Brain microvascular endothelial cell (primary cell): ENCODE measurements around the gene TMEM141.
"Not testable (repeated sequence)": the region's sequence is repeated elsewhere in the genome, so short reads cannot be mapped to it uniquely, and the experiment has no call there.

ENCODE experiments used
- DNase-seq: peaks from one replicate; pipeline ENCODE4 v3.0.0-alpha.2; 2020
- H3K27ac ChIP-seq: fragments of 250-450 bp; sonication (Bioruptor Pico); 2 replicates; pipeline ENCODE4 v1.5.1; 2020; ENCODE audit warnings: mild to moderate bottlenecking, moderate library complexity
- H3K27me3 ChIP-seq: fragments of 250-450 bp; sonication (Bioruptor Pico); replicated peaks from 2 replicates; pipeline ENCODE4 v1.5.1; 2020; ENCODE audit warnings: mild to moderate bottlenecking
- H3K36me3 ChIP-seq: fragments of 250-450 bp; sonication (Bioruptor Pico); replicated peaks from 2 replicates; pipeline ENCODE4 v1.5.1; 2020; ENCODE audit warnings: mild to moderate bottlenecking
- H3K4me3 ChIP-seq: 2 replicates; pipeline ENCODE4 v1.5.1; 2011; ENCODE audit warnings: low read depth, mild to moderate bottlenecking, control low read depth, low read length, moderate library complexity
- in situ Hi-C: cut with HindIII; loops from 2 replicates; pipeline ENCODE4 v1.10.0; 2017; ENCODE audit warnings: low sequenced_read_pairs, low pct_ligation_motif_present
- TF ChIP-seq, protein P1 (sequence below): IDR thresholded peaks from 2 replicates; pipeline ENCODE4 v1.5.1; 2011; ENCODE audit warnings: low read depth, mild to moderate bottlenecking, moderate library complexity, low read length, control low read depth, inconsistent platforms; ENCODE audit errors: missing control alignments

The TMEM141 gene

DNA sequence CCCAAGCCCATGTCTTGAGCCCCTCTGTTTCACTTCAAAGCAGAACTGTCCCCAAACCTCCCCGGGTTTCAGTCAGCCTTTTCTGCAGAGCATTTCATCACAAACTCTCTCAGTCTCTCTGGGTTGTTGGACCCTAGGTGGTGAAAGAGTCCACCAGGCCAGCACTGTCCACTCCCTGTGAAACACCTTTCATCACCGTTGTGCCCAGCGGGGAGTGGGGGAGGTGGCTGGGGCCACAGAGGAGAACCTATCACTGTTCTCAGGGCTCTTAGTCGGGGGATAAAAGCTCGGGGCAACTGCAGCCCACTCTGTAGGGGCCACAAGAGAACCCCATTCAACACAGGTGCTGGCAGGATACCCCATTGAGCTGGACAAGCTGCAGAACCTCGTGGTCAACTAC is 11.2 kb downstream of the TMEM141 start:
- in situ Hi-C loops: loop anchor here (25.0 kb wide), 1 partner anchor 235 kb away; the partner anchor contains the start of genes ABCA2, FUT7 and NPDC1

DNA sequence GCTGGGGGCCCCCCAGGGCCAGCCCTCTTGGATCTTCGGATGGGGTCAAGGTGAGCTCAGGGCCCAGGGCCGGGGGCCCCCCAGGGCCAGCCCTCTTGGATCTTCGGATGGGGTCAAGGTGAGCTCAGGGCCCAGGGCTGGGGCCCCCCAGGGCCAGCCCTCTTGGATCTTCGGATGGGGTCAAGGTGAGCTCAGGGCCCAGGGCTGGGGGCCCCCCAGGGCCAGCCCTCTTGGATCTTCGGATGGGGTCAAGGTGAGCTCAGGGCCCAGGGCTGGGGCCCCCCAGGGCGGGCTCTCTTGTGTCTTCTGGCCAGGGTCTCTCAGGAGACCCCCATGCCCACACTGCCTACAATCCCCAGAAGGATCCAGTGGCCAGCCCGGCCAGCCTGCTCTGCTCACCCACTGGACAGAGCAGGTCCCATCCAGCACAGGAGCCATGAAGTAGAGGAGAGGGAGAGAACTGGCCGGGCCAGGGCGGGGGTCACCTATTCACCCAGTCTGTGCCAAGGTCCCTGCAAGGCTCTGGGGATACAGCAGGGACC is 11.9 kb downstream of the TMEM141 start:
- H3K27me3 ChIP-seq, DNase-seq, H3K36me3 ChIP-seq, H3K4me3 ChIP-seq, H3K27ac ChIP-seq: not testable (repeated sequence)
- in situ Hi-C loops: loop anchor here (25.0 kb wide), 1 partner anchor 234 kb away; the partner anchor contains the start of genes ABCA2, FUT7 and NPDC1

More for the DNA sequence above, 11.2 kb downstream of the TMEM141 start:
- TF ChIP-seq, protein P1, sequence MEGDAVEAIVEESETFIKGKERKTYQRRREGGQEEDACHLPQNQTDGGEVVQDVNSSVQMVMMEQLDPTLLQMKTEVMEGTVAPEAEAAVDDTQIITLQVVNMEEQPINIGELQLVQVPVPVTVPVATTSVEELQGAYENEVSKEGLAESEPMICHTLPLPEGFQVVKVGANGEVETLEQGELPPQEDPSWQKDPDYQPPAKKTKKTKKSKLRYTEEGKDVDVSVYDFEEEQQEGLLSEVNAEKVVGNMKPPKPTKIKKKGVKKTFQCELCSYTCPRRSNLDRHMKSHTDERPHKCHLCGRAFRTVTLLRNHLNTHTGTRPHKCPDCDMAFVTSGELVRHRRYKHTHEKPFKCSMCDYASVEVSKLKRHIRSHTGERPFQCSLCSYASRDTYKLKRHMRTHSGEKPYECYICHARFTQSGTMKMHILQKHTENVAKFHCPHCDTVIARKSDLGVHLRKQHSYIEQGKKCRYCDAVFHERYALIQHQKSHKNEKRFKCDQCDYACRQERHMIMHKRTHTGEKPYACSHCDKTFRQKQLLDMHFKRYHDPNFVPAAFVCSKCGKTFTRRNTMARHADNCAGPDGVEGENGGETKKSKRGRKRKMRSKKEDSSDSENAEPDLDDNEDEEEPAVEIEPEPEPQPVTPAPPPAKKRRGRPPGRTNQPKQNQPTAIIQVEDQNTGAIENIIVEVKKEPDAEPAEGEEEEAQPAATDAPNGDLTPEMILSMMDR: no peak
- Histone ChIP-seq H3K27ac (no peak overlapping the region), H3K4me3 (no peak overlapping the region), H3K27me3 (peaks cover 2% of the 10 kb centered on the region), H3K36me3 (no peaks in the 10 kb centered on the region)
- no peak for DNase-seq

DNA sequence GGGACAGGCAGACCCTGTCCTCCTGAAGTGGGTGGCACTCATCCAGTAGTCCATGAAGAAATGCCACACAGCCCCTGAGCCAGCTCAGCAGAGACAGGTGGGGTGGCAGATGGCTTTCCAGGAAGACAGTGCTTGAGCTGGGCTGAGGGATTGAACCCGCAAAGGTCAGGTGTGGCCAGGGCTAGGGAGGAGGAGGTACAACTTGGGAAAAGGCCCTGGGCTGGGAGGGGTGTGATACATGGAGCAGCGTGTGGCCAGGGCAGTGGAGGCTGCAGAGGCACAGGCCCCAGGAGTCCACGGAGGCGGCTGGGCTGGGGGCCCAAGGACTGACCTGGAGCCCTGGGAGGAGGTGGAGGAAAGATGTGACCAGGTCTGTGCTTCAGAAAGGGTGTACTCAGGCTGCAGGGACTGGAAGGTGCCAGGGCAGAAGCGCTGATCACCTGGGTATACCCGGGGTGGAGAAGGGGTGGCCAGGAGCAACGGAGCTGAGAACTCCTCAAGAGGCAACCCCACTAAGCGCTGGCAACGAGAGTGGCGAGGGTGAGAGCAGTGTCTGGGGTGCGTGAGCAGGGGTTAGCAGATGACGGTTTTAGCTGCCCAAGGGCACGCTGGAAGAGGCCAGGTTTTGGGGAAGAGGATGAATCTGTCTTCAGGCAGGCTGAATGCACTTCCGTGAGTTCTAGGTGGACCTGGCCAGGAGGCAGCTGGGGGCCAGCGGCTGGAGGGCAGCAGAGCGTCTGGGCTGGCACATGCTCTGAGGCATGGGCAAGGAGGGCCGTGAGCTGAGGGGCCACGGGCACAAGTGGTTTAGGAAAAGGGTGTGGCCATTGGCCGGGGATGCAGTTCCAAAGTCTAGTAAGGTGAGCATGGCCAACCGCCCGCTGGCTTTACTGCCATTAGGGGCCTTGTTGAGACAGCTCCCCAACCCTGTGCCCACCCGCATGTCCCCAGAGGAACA is 12.7 kb downstream of the TMEM141 start:
- in situ Hi-C loops: loop anchor here (25.0 kb wide), 1 partner anchor 233 kb away; the partner anchor contains the start of genes ABCA2, FUT7 and NPDC1
- TF ChIP-seq, protein P1: no peak
- Histone ChIP-seq H3K36me3 (no peaks in the 10 kb centered on the region), H3K27ac (no peak overlapping the region), H3K4me3 (no peak overlapping the region), H3K27me3 (peaks cover 2% of the 10 kb centered on the region)
- DNase-seq: no peak

DNA sequence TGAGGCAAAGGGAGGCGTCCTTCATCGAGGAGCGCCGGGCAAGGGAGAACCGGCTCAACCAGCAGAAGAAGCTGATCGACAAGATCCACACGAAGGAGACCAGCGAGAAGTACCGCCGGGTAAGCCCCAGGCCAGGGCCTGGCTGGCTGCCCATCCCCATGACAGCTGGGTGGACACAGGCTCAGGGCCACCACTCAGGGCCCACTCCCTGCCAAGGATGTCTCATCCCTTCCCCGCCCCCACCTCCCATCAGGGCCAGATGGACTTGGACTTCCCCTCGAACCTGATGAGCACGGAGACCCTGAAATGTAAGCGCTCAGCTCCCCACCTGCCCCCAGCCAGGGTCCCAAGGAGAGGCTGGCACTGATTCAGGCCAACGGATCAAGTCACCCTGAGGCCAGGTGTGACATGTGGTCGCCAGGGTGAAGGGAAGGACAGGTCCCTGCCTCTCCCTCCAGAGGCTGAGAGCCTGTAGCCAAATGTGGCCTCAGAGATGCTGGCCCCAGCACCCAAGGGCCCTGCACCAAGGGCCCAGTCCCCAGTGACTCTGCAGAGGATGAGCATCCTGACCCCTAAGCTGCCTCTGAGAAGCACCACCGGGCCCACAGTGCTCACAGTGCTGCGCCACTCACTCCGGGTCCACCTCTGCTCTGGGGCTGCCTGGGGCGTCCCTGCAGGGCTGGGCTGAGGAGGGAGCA is 13.5 kb downstream of the TMEM141 start:
- H3K36me3 ChIP-seq: no peaks in the 10 kb centered on the region
- no peaks in the 10 kb centered on the region for H3K27me3 ChIP-seq
- H3K27ac ChIP-seq: no peak overlapping the region
- in situ Hi-C loops: loop anchor here (25.0 kb wide), 1 partner anchor 233 kb away; the partner anchor contains the start of genes ABCA2, FUT7 and NPDC1
- H3K4me3 ChIP-seq: no peak overlapping the region
- TF ChIP-seq, protein P1: no peak
- no peak for DNase-seq

DNA sequence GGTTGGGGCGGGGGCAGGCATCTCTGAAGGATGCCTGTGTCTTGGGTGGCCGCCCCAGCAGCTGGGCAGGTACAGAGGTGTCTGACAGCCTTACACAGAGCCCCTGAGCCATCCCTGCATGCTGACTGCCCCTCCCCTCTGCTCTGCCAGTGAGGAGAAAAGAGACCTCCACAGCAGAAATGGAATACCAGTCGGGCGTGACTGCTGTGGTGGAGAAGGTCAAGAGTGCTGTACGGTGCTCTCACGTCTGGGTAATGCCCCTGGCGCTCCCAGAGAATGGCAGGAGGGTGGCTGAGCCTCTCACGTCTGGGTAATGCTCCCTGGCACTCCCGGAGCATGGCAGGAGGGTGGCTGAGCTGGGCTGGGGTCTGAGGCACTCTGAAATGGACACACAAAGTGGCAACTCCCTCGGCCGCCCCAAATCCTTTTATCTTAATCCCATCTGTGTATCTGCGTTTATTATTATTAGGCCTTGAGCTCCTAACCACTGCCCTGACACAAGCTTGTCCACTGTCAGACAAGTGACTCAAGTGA is 14.1 kb downstream of the TMEM141 start:
- H3K4me3 ChIP-seq: no peak overlapping the region
- no peaks in the 10 kb centered on the region for H3K36me3 ChIP-seq
- in situ Hi-C loops: loop anchor here (25.0 kb wide), 1 partner anchor 232 kb away; the partner anchor contains the start of genes ABCA2, FUT7 and NPDC1
- H3K27me3 ChIP-seq: no peaks in the 10 kb centered on the region
- TF ChIP-seq, protein P1: no peak
- DNase-seq: no peak
- no peak overlapping the region for H3K27ac ChIP-seq
